HG02642 (cell line): ENCODE measurements around the gene TEPSIN.

ENCODE experiments used
- ATAC-seq: cut with Tn5 transposase; IDR thresholded peaks from one replicate; pipeline ENCODE4 v1.9.1; 2021; ENCODE audit warnings: mild to moderate bottlenecking; ENCODE audit not compliant: unreplicated experiment, poor library complexity

Gene TEPSIN

DNA sequence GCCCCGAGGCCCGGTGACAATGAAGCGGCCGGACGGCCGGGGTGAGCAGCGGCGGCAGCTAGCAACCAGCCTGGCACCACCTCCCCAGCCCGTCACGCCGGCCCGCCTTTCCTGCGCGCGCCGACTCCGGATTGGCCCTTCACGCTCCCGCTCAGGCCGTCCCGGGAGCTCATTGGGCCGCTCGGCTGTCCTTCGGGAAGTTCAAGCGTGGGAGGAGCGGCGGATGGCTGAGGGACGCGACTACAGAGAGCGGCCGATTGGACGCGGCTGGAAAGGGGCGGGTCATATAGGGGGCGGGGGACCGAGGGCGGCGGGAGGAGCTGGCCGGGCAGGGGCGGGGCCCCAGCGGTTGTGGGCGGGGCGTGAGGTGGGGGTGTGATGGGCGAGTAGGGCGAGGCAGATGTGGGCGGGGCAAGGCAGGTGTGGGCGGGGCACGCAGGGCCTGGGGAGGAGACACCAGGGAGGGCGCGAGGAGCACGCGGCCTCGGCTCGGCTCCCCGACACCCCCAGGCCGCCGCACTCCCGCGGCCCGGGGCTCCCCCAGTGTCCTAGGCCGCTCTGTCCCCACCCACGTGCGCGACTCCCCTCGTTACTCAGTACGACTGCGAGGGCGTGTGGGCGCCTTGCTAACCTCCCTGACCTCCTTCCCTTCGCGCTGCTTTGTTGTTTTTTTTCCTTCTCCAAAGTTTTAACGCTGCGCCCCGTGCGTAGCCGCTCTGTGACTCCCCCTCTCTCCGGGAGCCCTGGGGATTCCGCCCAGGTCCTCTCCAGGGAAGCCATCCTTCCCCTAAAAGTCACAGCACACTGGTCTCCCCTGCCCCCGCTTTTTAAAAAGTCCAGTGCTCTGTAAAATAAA is 15.7 kb downstream of the TEPSIN start, which contains the start of gene CEP131:
Gene CEP131, minus strand, starts transcription at position 60 of the 856 bp plus-strand sequence. CDS start 2,909 bp downstream, outside the sequence.
- ATAC-seq, result peak; percentile 93

- peak; percentile 12 for ATAC-seq
Measured at GRCh38 chr17:81222620-81222905, 16.3 kb downstream of the TEPSIN start.

DNA sequence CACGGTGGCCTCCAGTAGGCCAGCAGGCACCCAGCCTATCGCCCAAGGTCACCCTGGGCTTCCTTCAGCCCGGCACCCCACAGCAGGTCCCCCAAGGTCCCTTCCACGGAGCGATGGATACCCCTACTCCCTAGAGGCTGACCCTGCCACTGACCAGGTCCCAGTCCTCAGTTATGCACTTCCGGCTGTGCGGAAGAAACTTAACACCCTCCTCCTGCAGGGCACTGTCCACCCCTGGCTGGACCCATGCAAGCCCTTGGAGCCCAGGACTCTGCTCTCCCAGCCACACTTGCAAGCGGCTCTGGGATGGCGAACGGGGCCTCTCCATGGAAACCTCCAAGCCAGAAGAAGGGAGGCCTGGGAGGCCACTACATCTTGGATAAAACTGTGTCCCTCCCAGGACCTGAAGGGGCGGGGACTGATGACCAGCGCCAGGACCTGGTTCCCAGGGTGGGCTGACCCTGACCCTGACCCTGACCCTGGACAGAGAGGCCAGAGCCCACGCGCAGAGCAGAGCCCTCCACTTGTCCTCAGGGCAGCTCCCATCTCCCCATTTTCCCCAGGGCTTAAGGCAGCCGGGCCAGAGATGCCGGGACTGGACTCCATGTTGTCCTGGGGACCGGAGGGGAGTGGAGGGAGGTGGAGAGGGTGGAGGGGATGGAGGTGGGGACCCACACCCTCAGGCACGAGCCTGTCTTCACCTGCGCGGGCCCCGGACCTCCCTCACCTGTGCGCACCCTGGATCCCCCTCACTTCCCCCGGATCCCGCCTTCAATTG is 16.8 kb downstream of the TEPSIN start:
- ATAC-seq, result no peak

- ATAC-seq, result no peak
Measured at GRCh38 chr17:81221371-81221841, 17.4 kb downstream of the TEPSIN start.

DNA sequence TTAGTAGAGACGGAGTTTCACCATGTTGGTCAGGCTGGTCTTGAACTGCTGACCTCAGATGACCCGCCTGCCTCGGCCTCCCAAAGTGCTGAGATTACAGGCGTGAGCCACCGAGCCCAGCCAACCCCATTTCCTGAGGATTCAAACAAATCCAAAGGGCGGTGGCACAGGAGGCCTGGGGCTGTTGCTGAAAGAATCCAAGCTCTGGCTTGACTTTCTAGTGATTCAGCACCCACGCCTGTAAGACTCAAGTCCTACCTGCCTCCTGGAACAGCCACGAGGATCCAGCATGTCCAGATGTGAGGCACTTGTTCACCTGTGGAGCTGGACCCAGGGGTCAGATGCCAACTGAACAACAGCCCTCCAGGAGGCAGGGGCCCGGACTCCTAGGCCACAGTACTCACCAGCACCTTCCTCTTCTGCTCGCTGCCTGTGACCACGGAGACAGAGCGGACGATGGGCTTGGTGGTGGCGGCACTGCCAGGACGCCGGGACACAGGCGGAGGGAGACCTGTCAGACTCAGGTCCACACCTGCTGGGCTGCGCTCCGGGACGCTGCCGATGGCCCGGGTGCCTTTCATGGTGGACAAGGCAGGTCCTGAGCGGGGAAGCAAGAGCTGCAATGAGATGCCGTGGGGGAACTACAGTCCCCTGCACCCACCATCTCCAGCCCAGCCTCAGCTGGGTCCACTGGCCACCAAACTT is 19.2 kb downstream of the TEPSIN start:
- no peak for ATAC-seq

- ATAC-seq, result no peak
Measured at GRCh38 chr17:81218991-81219390, 19.9 kb downstream of the TEPSIN start.

DNA sequence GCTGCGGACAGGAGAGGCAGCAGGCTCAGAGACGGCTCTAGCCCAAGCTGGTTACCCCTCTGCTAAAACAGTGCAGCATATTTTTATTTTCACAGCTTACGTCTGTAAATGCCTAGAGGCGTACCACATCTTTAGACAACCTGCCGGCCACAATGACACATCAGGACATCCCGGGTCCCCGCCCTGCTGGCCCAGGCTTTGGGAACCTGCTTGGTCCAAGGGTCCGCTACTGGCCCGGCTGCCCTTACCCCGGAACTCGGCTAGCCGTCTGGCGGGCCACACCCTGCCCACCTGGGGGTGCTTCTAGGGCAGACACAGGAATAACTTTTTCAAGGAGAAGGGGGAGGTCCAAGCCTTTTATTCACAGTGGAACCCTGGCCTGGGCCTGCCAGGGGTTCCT is 20.4 kb downstream of the TEPSIN start:
- ATAC-seq, result no peak

DNA sequence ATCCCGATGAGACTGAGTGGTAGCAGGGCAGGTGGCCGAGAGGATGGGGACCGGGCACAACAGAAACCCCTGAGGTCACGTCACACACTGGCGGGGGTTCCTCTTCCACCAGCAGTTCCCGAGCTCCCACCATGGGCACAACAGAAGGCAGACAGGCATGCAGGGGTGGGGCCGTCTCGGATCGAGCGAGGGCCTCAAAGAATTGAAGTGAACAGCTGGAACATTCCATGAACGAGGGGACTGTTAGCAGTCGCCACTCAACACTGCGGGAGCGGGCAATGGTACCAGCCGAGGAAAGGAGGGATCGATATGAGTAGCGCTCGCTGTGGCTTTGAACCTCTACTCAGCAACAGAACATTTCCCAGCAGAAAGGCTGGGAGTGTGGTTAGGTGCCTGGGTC is 21.4 kb downstream of the TEPSIN start:
- no peak for ATAC-seq

GRCh38 chr17:81213978-81214377 is 24.9 kb downstream of the TEPSIN start:
- no peak for ATAC-seq

- no peak for ATAC-seq
Measured at GRCh38 chr17:81212365-81212764, 26.5 kb downstream of the TEPSIN start.

DNA sequence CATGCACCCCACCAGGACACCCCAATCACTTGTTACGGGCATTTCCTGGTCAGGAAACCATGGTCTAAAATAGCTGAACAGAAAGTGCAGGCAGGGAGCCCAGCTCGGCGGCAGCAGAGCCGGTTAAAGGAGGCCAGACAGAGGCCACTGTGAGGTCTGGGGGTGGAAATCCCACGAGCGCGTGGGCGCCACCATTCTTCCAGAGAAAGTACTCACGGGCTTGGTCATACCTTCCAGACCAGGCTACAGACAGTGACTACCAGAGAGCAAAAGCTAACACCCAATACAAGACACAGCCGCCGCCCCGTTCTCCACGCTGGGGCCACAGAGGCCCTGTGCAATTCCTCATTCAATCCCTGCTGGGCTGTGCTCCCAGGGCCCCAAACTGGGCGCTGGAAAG is 28.0 kb downstream of the TEPSIN start:
- no peak for ATAC-seq

DNA sequence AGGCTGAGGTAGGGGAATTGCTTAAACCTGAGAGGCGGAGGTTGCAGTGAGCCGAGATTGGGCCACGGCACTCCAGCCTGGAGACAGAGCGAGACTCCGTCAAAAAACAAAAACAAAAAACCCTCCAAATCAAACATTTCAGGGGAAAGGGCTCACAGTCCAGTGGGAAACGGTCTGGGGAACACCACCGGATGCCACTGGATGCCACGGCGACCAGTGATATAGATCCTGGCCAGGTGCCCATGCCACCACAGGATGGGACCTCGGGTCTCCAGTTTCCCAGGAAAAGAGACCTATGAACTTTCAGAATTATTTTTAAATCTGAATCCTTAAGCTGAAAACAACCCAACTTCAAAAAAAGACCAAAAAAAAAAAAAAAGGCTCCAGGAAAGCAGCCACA is 28.4 kb downstream of the TEPSIN start:
- ATAC-seq, result no peak

- ATAC-seq, result no peak
Measured at GRCh38 chr17:81209141-81209540, 29.7 kb downstream of the TEPSIN start.

DNA sequence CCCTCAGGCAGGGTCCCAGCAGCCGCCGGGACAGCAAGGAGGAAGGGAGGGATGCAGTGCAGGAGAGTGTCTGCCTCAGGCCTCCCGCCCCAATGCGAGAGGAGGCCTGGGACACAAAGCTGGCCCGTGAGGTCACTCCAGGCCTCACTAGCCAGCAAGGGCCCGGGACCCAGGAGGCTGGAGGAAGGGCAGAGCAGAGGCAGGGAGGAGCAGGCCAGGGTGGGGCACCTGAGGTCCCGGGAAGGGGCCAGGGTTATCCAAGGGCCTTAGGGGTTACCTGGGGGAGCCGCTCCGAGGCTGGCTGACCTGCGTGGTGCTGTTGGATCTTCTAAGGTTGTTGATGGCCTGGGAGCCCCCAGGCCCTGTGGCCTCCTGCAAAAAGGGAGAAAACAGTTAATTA is 30.2 kb downstream of the TEPSIN start:
- no peak for ATAC-seq

- ATAC-seq, result no peak
Measured at GRCh38 chr17:81207610-81208581, 31.0 kb downstream of the TEPSIN start.

GRCh38 chr17:81206657-81207056 is 32.2 kb downstream of the TEPSIN start:
- no peak for ATAC-seq

- no peak for ATAC-seq
Measured at GRCh38 chr17:81206166-81206565, 32.7 kb downstream of the TEPSIN start.

DNA sequence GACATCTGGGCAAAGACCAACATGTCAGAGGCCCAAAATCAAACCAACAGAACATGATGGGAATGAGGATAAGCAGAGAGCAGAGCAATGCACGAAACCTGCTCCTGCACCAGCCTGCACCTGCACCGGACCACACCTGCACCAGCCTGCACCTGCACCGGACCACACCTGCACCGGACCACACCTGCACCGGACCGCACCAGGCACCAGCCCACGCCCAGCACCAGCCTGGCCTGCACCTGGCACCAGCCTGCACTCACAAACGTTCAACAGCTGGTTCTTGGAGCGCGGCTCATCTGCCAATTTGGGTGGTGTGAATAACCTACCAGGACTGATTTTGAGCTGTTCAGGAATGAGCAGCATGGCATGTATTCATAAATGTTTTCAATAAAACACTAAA is 34.3 kb downstream of the TEPSIN start:
- ATAC-seq, result no peak

DNA sequence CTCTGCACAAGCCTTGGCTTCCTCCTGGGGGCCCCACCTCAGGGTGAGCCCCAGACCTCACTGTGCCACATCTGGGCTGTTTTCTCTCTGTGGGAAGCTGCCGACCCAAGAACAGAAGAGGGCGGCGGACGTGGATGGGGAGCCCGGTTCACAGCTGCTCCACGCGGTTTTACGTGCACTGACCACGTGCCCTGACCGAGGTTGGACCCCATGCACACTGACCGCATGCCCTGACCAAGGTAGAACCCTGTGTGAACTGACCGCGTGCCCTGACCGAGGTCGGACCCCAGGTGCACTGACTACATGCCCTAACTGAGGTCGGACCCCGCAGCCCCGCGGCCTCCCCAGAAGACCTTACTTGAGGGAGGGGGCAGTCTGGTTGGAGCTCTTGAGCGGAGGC is 35.7 kb downstream of the TEPSIN start:
- no peak for ATAC-seq

DNA sequence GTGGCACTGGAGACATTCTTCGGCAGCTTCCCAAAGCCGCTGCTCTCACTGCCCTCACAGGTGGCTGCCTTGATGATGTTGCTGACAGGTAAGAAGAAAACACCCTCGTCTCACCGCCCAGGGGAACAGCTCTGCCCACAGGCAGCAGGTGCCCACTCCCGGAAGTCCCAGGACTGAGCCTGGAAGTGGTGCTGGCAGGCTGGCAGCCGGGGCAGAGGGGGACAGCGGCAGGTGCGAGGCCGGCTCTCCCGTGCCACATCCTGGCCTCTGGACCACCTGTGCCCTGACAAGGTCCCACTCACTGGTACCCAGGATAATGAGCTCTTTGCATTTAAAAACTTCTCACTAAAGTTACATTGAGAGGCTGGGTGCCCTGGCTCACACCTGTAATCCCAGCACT is 36.5 kb downstream of the TEPSIN start:
- no peak for ATAC-seq
